Hematopoietic multipotent progenitor cell treated with erythropoietin and hydrocortisone succinate and interleukin-3 and kit ligand, for 6 days (in vitro differentiated cells): ENCODE data around the gene MSL2.
"Not testable (repeated sequence)": the region's sequence is repeated elsewhere in the genome, so short reads cannot be mapped to it uniquely, and the experiment has no call there.

Experiments
- DNase-seq: peaks from one replicate; pipeline ENCODE4 v3.0.0-alpha.2; 2015

MSL2 gene

GRCh38 chr3:136196064-136196400 is at the start of gene MSL2:
MSL2 (minus strand) TSS chr3:136196335; CDS start chr3:136195113, 1,222 bp downstream.
- no peak for DNase-seq

- DNase-seq, result no peak
Observed at GRCh38 chr3:136245691-136246090, 49.6 kb upstream of the MSL2 start.

- DNase-seq, result no peak
Observed at GRCh38 chr3:136239094-136239493, 43.0 kb upstream of the MSL2 start.

- no peak for DNase-seq
Observed at GRCh38 chr3:136237961-136238649, 42.0 kb upstream of the MSL2 start.

DNA sequence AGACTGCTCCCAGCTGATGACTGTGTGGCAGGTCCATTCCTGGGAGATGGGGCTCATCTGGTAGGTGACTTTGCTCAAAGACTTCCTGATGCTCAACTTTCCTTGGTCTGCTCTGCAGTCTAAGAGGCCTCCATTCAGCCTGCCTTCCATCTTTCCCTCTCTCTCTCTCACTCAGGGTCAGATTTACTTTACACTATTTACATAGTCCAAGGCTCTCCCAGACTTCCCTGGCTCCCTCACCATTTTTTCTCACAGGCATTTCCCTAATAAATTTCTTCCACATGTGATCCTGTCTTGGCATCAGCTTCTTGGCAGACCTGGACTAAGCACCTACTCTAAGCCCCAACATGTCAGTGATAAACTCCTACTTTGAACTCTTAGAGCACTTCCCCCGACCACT is 41.0 kb upstream of the MSL2 start:
- no peak for DNase-seq

GRCh38 chr3:136236109-136236508 is 40.0 kb upstream of the MSL2 start:
- DNase-seq, result no peak

- DNase-seq, result no peak
Observed at GRCh38 chr3:136235545-136235944, 39.4 kb upstream of the MSL2 start.

GRCh38 chr3:136232413-136232812 is 36.3 kb upstream of the MSL2 start:
- DNase-seq, result no peak

GRCh38 chr3:136222746-136223145 is 26.6 kb upstream of the MSL2 start:
- not testable (repeated sequence) for DNase-seq

- no peak for DNase-seq
Observed at GRCh38 chr3:136211547-136211946, 15.4 kb upstream of the MSL2 start.

- DNase-seq, result no peak
Observed at GRCh38 chr3:136209921-136210320, 13.8 kb upstream of the MSL2 start.

DNA sequence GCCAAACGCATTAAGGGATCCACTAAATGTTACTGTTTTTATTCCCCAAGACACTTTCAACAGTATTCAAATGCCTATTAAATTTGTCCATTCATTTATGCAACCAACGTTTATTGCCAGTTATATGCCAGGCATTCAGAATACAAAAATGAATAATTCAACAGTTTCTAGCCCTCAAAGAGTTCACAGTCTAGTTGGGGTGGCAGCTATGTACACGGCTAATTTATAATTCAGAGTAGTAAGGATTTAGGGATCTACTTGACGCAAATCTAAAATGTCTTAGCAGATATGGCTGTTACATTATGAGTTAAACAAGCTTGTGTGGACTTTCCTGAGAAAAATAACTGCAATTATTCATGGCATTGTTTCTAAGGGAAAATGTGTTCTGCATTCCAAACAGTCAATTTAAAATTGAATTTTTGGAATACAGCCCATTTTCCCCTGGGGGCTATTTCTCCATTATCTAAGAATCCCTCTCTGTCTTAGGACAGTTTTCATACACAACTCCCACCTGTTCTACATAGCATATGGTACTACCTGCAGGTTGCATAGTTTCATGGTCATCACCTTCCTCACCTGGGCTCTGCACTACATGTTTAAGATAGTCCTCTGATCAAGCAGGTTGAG is 11.5 kb upstream of the MSL2 start:
- no peak for DNase-seq

DNA sequence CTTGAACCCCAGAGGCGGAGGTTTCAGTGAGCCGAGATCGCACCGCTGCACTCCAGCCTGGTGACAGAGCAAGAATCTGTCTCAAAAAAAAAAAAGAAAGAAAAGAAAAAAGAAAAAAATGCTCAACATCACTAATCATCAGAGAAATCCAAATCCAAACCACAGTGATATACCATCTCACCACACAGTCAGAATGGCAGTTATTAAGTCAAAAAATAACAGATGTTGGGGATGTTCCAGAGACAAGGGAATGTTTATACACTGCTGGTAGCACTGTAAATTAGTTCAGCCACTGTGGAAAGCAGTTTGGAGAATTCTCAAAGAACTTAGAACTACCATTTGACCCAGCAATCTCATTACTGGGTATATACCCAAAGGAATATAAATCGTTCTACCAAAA is 3.1 kb upstream of the MSL2 start:
- DNase-seq, result peak; percentile 53

- not testable (repeated sequence) for DNase-seq
Observed at GRCh38 chr3:136198462-136199078, 2.4 kb upstream of the MSL2 start.

DNA sequence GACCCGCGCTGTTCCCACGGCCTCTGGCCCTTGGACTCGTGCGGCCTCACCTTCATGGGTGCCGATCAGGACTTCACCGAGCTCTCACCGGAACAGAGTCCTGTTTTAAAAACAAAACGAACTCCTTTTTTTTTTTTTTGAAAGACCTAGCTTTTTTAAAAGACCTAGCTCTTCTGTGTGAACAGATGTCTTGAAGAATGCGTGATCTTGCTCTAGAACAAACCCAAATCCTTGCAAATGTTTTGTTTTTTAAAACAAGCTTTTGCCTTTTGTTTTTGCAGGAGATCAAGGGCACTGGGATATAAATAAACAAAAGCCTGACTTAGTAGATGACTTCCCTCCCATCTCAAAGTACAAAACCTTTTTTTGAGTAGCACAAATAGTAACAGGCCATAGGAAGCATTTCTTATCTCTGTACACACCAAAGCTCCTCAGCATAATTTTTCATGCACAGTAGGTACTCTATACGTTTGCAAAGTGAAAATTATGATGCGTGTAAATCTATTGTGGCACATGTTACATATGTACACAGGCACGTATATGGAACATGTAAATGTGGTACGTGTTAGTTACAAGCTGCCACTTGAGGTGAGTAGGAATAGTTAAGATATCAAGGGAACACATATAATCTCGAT is 1.1 kb upstream of the MSL2 start:
- peak; percentile 64 for DNase-seq

- peak; percentile 100 for DNase-seq
Observed at GRCh38 chr3:136196401-136197158, 445 bp upstream of the MSL2 start.

GRCh38 chr3:136195258-136196063 is 674 bp downstream of the MSL2 start:
- DNase-seq, result peak; percentile 84

DNA sequence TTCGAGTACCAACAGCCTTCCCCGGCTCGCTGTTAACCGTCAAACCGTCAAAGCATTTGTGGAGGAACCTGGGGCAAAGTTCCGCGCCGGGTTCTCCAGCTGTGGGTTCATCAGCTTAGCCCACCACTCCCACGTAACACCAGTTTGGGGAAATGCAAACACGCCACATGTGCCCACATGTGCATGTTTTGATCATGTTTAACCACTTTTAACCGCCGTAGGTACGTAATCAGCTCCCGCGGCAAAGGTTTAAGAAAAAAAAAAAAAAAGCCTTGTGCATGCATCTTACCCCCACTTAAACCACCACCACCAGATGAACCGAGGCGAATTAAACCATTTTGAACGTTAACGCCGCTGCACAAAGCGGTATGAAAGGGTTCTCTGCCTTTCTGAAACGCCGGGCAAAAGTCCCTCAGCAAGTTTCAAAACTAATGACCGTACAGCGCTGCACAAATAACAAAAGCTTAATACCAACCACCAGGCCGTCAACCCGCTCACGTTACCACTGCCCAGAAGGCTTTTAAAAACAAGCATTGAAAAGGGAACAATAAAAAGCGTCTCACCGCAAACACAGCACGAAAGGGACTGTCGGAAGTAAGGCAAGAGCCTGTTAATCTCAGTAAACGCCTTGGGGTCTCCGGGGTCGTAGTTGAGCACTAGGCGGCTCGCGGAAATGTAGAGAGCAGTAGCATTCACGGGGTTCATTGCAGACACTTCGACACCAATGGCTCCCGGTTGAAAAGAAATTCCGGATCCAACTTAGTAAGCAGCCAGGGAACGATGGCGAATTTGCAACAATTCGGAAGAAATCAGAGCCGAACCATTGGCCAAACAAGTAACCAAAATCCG is 1.5 kb downstream of the MSL2 start:
- DNase-seq, result peak; percentile 69

- peak; percentile 55 for DNase-seq
Observed at GRCh38 chr3:136193278-136194054, 2.7 kb downstream of the MSL2 start.

DNA sequence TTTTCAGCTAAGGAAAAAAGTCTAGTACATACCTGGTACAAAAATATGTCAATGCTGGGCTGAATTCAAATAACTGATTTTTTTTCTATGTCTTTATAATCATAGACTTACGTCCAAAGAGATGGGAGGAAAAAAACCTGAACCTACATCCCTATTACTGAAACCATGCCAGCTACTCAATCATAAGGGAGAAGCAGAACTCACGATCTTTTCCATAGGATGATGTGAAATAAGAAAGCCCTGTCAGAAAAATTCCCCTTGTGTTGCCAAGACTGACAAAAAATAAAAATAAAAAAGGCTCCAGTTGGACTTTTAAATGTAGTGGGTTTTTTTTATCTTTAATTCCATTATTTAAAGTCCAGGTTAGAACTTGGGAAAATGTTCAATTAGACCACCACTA is 3.3 kb downstream of the MSL2 start:
- DNase-seq, result peak; percentile 42
